ENCODE results near the gene KRTAP10-5. TPM values are rescaled to one million over a fixed set of nuclear protein-coding genes. Genes with fewer than 3 reads are reported as not detected.

The KRTAP10-5 gene
- total and polyA plus RNA-seq, 12 donors: not detected

GRCh38 chr21:44544566-44544965 is 35.8 kb downstream of the KRTAP10-5 start:
- WGBS, 4 donors: 71 to 76% (median 73%) methylated on average over 3 of the region's 3 CpGs
- TF ChIP-seq CTCF (IDR thresholded peaks at IDR 0.05): no peak
- Histone ChIP-seq H3K4me3 (no peak overlapping the region), H3K27me3 (peaks cover 4% of the 10 kb centered on the region), H3K36me3 (replicated peaks in 1 of 2) (no peaks in the 10 kb centered on the region), H3K9me3 (replicated peaks in 1 of 3) (peaks cover 0 to 8% (median 0%) of the 10 kb centered on the region in 3 donors), H3K4me1 (replicated peaks in 1 of 2) (no peaks in the 10 kb centered on the region), H3K27ac (no peak overlapping the region)
- intact Hi-C loops (cut with DNase I): no loop called here
- no peak for DNase-seq

GRCh38 chr21:44542716-44543115 is 37.7 kb downstream of the KRTAP10-5 start:
- no peak for DNase-seq
- WGBS, 4 donors: 76 to 95% (median 78%) methylated on average over 1 of the region's 1 CpG
- H3K36me3 ChIP-seq (replicated peaks in 1 of 2): no peaks in the 10 kb centered on the region
- H3K4me3 ChIP-seq: no peak overlapping the region
- peaks cover 0 to 8% (median 0%) of the 10 kb centered on the region in 3 donors for H3K9me3 ChIP-seq (replicated peaks in 1 of 3)
- H3K27me3 ChIP-seq: no peaks in the 10 kb centered on the region
- no peak overlapping the region for H3K27ac ChIP-seq
- TF ChIP-seq POLR2A (IDR thresholded peaks at IDR 0.05) (no peak), CTCF (IDR thresholded peaks at IDR 0.05) (no peak)
- no peaks in the 10 kb centered on the region for H3K4me1 ChIP-seq (replicated peaks in 1 of 2)
- intact Hi-C loops (cut with DNase I): no loop called here

GRCh38 chr21:44540741-44541288 is 39.6 kb downstream of the KRTAP10-5 start:
- no peaks in the 10 kb centered on the region for H3K36me3 ChIP-seq (replicated peaks in 1 of 2)
- DNase-seq: peak in 1 of 7 donors; percentile 15
- H3K4me1 ChIP-seq (replicated peaks in 1 of 2): no peaks in the 10 kb centered on the region
- no peak overlapping the region for H3K27ac ChIP-seq
- no peak overlapping the region for H3K4me3 ChIP-seq
- 72 to 80% (median 73%) methylated on average over 11 of the region's 11 CpGs for WGBS, 4 donors
- H3K9me3 ChIP-seq (replicated peaks in 1 of 3): no peaks in the 10 kb centered on the region
- TF ChIP-seq POLR2A (IDR thresholded peaks at IDR 0.05): no peak
- no peak for TF ChIP-seq CTCF (IDR thresholded peaks at IDR 0.05)
- intact Hi-C loops (cut with DNase I): no loop called here
- no peaks in the 10 kb centered on the region for H3K27me3 ChIP-seq

- TF ChIP-seq CTCF (IDR thresholded peaks at IDR 0.05): no peak
- no peak for TF ChIP-seq POLR2A (IDR thresholded peaks at IDR 0.05)
- intact Hi-C loops (cut with DNase I): no loop called here
- no peak within 1 kb of the TSS for H3K4me3 ChIP-seq
- H3K36me3 ChIP-seq (replicated peaks in 1 of 2): no peaks in the 10 kb centered on the region
- 59 to 68% (median 67%) methylated on average over 5 to 21 of the region's 21 CpGs for WGBS, 4 donors
- H3K27me3 ChIP-seq: no peaks in the 10 kb centered on the region
- H3K9me3 ChIP-seq (replicated peaks in 1 of 3): no peaks in the 10 kb centered on the region
- DNase-seq: peak in 1 of 7 donors; percentile 18
- no peaks in the 10 kb centered on the region for H3K4me1 ChIP-seq (replicated peaks in 1 of 2)
- no peak within 1 kb of the TSS for H3K27ac ChIP-seq
Measured at GRCh38 chr21:44539991-44540666, 40.3 kb downstream of the KRTAP10-5 start, which contains the start of gene KRTAP10-1. Gene KRTAP10-1 (minus strand): TSS chr21:44540195. CDS start chr21:44540150, 45 bp downstream.

All from adrenal gland (tissue), 12 donors.